Stimulated activated CD8-positive, alpha-beta memory T cell treated with anti-CD3 and anti-CD28 coated beads, Interleukin-2, amount 100 ng/mL, for 48 hours (primary cell): ENCODE data around the gene TBC1D2.
"Not testable (repeated sequence)": the region's sequence is repeated elsewhere in the genome, so short reads cannot be mapped to it uniquely, and the experiment has no call there.

ENCODE experiments used
- DNase-seq, 2 donors: peaks; one replicate each; pipeline ENCODE4 v3.0.0-alpha.2; 2020; ENCODE audit warnings: low read depth in 2 of 2

The TBC1D2 gene

DNA sequence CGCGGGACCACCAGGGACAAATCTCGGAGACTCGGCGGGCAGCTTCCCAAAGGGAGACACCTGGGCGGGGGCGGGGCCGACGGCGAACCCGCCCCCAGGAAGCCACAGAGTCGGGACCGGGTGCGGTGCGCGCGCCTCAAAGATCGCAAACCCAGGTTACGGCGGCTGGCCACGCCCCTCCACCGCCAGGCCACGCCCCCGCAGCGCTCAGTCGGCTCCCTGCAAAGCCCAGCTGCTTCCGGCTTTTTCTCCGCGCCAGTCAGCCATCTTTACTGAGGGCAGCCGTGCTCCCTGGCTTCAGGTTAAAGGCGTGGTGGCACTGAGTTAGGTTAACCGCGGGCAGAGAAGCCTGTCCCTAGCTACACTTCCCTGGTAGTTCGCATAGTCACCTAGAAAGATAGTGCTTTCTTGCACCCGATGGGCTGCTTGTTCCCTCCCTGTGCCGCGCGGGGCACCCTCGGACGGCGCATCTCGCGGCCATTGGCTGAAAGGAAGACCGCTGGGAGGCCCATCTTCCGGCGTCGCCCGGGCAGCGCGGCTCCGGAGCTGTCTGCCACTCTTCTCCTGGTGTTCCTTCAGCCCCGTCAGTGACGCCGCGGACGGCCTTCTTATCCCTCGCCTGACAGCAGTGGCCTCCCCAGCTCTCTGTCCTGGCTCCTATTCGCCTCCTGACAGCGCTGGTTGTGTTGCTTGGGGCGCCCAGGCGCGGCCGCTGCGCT is at the start of gene TBC1D2:
Gene TBC1D2 (minus strand): TSS at position 72 of the 719 bp plus-strand sequence. CDS start 108 bp downstream, outside the sequence.
- peak; percentile 94 to 96 for DNase-seq

GRCh38 chr9:98304381-98304780 is 48.9 kb upstream of the TBC1D2 start:
- no peak for DNase-seq

- DNase-seq = no peak
Observed at GRCh38 chr9:98303633-98304125, 48.2 kb upstream of the TBC1D2 start.

GRCh38 chr9:98302938-98303632 is 47.6 kb upstream of the TBC1D2 start:
- no peak for DNase-seq

DNA sequence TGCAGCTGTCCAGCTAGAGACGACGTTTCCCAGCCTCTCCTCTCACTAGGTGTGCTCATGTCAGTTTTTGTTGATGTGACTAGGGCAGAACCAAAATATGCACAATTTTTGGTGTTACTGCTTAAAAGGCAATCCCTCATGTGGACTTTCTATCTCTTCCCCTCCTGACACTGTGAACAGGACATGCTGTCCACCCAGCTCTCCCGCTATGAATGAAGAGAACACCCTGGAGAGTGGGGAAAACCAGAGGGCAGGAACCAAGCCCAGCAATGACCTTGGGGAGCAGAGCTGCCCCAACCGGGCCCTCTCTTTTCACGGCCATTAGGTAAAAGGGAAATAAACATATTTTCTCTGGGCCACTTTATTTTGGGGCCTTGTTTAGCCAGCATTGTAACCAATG is 46.7 kb upstream of the TBC1D2 start:
- no peak for DNase-seq

- DNase-seq = no peak
Observed at GRCh38 chr9:98300611-98301010, 45.2 kb upstream of the TBC1D2 start.

DNA sequence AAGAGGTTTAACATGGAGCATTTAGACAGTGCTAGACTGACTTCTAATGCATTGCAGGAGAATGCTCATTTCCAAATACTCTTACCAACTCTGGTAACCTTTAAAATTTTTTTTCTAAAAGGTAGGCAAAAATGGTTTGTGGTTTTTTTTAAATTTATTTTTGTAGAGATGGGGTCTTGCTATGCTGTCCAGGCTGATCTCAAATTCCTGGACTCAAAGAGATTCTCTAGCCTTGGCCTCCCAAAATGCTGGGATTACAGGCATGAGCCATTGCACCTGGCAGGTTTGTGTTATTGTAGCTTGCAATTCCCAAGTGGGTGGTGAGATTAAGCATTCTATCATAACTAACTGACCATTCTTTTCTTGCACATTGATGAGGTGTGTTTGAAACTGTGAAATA is 43.0 kb upstream of the TBC1D2 start:
- DNase-seq = no peak

GRCh38 chr9:98295824-98296223 is 40.4 kb upstream of the TBC1D2 start:
- DNase-seq = no peak

GRCh38 chr9:98291820-98292219 is 36.4 kb upstream of the TBC1D2 start:
- DNase-seq = no peak

- DNase-seq = no peak
Observed at GRCh38 chr9:98290411-98290810, 35.0 kb upstream of the TBC1D2 start.

DNA sequence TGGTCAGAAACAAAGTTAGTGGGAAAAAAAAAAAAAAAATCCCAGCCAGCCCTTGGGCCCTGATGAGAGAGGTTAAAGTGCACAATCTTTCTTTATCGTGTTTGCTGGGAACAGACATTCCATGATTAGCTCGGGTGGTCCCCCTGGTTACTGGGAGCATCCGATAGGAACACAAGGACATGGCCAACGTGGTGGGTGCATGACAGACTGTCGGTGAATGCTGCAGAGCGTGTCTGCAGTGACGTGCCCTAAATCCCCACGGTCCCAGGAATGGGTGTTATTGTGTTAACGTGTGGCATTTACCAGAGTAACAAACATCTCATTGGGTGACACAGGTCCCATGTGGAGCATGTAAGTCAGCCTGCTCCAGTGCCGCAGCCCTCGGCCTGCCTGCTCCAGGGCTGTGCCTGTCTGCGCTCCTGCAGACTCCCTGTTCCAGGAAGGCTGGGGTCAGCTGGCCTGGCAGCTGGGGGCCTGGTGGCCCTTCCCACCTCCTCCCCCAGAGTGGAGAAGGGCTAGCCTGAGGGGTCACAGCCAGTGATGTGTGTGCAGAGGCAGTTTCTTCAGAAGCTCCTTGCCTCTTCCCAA is 34.3 kb upstream of the TBC1D2 start:
- no peak for DNase-seq

GRCh38 chr9:98288881-98289280 is 33.4 kb upstream of the TBC1D2 start:
- DNase-seq = no peak

DNA sequence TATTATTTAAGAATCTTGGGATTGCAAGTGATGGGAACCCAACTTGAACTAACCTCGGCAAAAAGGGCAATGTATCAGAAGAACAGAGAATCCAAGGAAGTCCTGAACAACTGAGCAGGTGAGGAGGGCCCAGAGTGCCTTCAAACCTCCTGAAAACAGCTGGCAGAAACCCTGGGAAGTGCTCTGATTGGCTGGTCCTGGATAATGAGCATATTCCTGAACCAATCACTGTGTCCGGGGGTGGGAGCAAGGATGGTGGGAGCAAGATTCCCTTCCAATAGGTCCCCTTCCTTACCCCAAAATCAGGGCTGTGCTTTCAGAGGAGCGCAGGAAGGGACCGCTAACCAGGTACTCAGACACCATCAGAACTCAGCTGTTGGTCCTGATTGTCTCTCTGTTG is 31.9 kb upstream of the TBC1D2 start:
- no peak for DNase-seq

- no peak for DNase-seq
Observed at GRCh38 chr9:98285446-98285845, 30.0 kb upstream of the TBC1D2 start.

DNA sequence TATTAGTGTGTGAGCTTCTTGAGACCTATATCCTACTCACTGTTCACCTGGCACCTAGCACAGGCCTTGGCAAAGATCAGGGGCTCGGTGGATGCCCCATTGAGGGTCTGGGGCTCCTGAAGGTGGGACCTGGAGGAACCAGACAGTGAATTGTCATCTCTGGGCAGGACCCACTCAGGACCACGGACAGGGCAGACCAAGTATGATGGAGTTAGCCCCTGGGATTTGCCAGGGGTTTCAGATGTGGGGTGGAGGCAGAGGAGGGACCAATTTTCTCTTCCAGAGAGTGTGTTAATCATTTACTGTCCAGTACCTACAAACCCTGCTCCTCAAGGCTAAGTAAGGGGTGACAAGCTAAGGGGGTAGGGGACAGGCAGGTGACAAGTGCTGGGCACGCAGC is 29.3 kb upstream of the TBC1D2 start:
- DNase-seq = no peak

GRCh38 chr9:98283143-98283542 is 27.7 kb upstream of the TBC1D2 start:
- not testable (repeated sequence) for DNase-seq

DNA sequence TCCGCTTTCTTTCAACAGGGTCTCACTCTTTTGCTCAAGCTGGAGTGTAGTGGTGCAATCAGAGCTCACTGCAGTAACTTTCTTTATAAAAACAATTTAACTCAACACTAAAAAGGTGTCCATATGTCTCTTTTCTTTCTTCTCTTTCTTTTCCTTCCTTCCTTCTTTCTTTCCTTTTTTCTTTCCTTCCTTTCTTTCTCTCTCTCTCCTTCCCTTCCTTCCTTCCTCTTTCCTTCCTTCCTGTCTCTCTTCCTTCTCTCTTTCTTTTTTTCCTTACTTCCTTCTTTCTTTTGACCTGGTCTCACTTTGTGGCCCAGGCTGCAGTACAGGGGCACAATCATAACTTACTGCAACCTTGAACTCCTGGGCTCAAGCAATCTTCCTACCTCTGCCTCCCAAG is 25.8 kb upstream of the TBC1D2 start:
- no peak for DNase-seq

- DNase-seq = no peak
Observed at GRCh38 chr9:98280574-98280973, 25.1 kb upstream of the TBC1D2 start.

GRCh38 chr9:98280162-98280561 is 24.7 kb upstream of the TBC1D2 start:
- DNase-seq = no peak

DNA sequence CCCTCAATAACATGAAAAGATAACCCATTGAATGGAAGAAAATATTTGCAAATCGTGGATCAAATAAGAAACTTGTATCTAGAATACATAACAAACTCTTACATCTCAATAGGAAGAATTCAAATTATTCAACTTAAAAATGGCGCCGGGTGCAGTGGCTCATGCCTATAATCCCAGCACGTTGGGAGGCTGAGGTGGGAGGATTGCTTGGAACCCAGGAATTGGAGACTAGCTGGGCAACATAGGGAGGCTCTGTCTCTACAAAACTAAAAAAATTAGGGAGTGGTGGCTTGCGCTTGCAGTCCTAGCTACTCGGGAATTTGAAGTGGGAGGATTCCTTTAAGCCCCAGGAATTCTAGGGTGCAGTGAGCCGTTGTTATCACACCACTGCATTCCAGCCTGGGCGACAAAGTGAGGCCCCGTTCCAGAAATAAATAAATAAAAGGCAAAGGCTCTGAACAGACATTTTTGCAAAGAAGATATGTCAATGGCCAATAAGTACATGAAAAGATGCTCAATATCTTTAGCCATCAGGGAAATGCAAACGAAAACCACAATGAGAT is 21.5 kb upstream of the TBC1D2 start:
- DNase-seq = no peak

DNA sequence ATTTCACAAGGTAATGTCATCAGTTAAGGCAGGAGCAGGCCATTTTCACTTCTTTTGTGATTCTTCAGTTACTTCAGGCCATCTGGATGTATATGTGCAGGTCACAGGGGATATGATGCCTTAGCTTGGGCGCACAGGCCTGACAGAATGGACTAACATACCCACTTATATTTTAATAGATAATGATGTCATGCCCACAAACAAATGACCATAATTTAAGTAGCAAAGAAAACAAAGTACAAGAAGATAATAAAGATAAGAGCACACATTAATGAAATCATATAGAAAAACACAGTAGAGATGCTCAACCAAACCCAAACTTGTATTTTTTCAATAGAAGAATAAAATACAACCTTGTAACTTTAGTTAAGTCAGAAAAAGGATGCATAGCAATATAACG is 19.7 kb upstream of the TBC1D2 start:
- no peak for DNase-seq

GRCh38 chr9:98272083-98272482 is 16.6 kb upstream of the TBC1D2 start:
- no peak for DNase-seq

DNA sequence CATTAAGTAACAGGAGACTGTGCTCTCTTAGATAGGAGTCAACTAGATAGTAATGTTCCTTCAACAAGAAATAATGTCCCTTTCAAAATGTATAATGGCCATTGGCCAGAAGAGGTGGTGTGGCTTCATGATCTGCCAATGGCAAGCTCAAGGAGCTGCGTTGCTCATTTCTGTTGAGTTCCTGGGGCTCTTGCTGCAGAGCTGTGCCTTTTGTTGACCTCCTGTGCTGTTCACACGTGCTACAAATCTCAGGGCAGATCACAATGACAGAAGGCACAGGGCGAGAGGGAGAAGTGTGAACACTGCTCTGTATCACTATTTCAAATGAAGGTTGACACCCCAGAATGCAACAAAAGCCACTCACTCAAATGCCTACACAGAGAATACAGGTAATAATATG is 16.0 kb upstream of the TBC1D2 start:
- DNase-seq = no peak
